GM19395 (cell line): ENCODE data around the gene CCNJL.

ENCODE experiments used
- ATAC-seq: cut with Tn5 transposase; IDR thresholded peaks from one replicate; pipeline ENCODE4 v1.9.1; 2021; ENCODE audit warnings: mild to moderate bottlenecking, moderate library complexity; ENCODE audit not compliant: unreplicated experiment

The CCNJL gene

DNA sequence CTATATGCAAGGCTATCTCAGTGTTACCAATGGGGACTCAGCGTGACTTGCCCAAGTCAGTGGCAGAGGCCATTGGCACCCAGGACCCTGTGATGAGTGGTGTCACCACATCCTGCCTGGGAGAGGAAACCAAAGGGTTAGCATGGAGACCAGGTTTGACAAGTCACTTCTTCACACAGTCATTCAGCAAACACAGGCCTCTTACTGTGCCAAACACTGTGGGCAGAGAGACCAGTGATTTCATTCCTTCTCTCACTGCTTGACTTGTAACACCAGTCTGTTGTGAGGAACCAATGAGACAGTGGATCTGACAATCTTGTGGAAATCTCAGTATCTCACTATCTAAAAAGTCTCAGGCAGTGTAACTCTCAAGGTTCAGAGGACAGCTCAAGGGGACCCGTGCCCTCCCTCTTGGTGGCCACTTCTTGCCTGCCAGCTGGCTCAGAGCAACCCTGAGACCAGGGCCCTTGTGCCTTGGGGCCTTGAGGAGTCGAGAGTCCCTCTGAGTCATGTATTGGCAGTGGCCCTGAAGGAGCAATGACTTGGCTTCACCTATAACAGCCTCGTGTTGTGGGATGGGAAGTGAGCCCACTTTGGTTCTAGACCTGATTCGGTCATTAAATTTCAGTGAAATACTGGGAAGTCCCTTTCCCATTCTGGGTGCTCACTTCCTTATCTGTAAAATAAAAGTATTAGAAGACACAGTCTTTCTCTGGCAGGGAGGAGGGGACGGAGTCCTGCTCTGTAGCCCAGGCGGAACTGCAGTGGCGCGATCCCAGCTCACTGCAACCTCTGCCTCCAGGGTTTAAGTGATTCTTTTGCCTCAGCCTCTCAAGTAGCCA lies 81.5 kb downstream of the CCNJL start:
- ATAC-seq: peak; percentile 58

DNA sequence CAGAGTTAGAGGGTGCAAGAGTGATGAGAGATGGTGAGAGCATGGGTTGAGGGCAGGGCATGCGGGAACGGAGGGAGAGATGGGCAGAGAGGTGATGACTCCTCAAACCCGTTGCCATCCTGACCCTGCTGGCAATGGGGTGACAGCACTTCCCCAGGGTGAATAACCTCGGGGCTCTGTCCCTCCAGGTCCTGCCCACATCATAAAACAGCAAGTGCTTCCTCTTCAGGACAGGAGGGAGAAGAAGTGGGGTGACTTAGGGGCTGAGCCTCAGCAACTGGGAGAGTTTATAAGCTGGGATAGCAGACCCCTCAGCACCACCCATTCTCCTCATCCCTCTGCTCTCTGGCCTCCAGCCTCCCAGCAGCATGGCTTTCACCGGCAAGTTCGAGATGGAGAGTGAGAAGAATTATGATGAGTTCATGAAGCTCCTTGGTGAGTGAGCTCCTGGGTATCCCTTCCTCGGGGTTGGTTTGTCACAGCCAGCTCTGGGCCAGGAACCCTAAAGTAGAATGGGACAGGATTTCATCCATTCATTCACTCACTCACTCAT lies 83.1 kb downstream of the CCNJL start, which contains the start of gene FABP6:
TSS of gene FABP6 (plus strand) at position 317 of the 553 bp plus-strand sequence. CDS start at position 369, 52 bp downstream.
- no peak for ATAC-seq

DNA sequence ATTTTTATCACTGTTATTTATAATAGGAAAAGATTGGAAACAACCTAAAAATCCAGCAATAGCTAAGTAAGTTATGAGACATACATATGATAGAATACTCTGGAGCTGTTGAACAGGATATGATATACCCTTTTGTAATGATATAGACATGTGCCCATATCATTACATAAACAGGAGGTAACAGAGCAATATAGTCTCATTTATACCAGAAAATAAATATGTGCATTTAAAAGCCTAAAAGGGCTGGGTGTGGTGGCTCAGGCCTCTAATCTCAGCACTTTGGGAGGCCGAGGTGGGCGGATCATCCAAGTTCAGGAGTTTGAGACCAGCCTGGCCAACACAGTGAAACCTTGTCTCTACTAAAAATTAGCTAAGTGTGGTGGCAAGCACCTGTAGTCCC lies 85.4 kb downstream of the CCNJL start:
- no peak for ATAC-seq

DNA sequence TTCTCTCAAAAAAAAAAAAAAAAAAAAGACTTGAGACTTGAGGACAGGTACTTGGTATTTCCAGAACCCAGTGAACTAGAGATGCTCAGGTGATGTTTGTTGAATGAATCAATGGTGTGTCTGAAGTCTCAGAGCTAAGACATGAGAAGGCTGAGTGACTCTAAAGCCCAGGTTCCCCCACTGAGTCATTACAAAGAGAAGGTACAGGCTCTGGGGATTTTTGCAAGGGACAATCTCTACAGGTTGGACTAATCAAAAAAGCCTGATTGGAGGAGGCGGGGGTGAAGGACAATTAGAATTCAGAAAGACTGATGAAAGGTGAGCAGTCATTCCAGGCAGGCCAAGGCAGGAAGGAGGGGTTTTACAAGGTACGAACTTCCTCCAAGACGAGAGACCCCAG lies 91.3 kb downstream of the CCNJL start:
- no peak for ATAC-seq

DNA sequence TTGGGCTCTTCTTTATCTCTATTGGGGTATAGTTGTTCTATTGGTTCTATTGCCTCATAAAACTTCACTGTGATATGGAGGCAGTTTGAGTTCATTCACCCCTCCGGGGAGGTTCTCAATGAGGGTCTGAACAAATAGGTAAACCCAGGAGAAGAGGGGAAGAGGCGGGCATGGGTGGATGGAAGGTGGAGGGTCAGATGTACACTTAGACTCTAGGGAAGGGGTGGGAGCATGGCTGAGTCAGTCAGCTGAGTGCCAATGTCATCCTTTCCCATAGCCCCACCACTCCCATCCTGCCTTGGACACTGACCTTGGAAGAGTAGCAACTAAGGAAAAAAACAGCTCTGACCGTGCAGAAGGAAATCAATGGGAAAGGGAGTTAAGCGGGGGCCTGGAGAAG lies 93.0 kb downstream of the CCNJL start:
- no peak for ATAC-seq

DNA sequence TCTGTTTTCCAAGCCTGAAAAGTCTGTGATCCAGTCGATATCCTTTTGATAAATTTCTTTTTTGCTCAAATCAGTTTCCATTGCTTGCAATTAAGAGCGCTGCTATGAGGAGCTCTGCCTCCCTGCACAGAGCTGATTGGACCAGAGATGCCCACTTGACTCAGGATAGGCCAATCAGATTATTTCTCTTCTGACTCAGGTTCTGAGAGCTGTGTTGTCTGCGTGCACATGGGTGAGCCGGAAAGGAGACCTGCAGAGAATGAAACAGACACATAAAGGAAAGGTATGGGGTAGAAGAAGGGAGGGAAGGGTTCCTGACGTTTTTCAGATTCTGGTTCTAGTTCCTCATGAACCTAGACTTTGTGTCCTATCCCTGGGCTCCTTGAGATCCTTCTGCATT lies 98.8 kb downstream of the CCNJL start:
- ATAC-seq: no peak

DNA sequence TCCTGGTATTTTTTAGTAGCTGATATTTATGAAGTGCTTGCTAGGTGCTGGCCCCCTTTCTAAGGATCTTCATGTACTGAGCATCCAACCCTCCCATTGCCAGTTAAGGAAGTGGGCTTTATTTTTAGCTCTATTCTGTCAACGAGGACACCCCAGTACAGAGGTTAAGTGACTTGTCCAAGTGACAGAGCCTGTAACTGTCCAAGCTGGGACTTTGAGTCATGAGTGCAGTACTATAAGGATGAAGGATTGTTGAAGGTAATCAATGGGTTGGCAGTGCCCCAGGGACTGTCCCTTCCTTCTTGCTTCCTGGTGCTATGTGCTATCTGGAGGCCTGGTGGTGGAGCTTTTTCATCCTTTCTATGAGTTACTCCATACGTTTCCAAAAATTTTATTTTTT lies 101.0 kb downstream of the CCNJL start:
- ATAC-seq: no peak

DNA sequence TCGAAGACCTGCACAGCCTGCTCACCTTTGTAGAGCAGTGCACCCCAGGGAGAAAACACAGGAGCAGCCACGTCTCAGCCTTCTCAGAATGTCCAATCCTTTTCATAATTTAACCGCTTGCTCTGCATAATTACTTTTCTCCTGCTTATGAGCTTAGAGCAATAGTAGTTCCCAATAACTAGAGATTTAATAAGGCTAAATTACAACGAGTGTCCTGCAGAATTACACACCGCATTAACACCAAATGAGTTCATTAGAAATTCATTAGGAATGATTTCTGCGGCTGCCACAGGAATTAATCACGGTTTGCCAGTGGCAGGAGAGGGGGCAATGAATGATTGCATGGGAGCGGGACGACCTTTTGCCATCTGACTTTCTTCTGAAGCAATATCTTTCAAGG lies 101.8 kb downstream of the CCNJL start:
- ATAC-seq: no peak

DNA sequence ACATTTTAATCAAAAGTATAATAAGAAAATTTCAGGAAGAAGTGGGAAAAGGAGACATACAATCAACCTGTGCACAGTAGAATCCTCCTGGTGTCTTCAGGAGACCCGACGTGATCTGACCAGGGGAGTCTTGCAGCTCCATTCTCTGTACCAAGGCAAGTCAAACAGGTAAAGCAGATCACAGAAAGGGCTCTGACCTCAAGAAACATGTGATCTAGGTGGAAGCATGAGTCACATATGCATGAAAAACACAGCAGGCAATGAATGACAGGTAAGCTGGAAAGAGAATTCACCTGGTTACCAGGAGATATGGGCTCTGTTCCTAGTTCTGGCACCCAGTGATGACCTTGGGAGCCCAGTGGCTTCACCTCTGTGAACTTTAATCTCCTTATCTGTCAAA lies 102.4 kb downstream of the CCNJL start:
- no peak for ATAC-seq

DNA sequence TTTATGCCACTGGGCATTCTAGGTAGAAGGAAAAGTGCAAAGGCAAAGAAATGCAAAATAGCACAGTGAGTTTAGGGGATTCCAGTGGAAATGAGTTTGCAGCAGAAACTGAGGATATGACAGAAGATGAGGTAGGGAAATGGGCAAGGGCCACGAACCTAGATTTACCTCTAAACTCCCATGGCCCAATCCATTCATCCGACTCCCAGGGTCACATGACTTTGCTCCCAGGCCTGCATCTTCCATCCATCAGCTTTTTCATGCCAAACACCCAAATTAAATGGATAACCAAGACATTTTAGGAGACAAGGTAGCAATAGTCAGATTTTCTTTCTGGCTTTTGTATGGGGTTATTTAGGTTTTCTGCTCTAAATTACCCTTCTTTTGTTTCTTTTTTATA lies 105.3 kb downstream of the CCNJL start:
- ATAC-seq: no peak
